ENCODE measurements around the gene C14orf180. TPM values are rescaled to one million over a fixed set of nuclear protein-coding genes. Genes with fewer than 3 reads are reported as not detected.

C14orf180 gene
- total and polyA plus RNA-seq, 3 donors from 2014 or later = 0.16 to 0.86 TPM; not detected in 1

- H3K36me3 ChIP-seq (ENCODE audit: low read depth, missing control alignments) = no peaks in the 10 kb centered on the region
- H3K4me3 ChIP-seq = no peak overlapping the region
- no peaks in the 10 kb centered on the region for H3K27me3 ChIP-seq
- no peak for TF ChIP-seq CTCF (IDR thresholded peaks at IDR 0.05)
- TF ChIP-seq POLR2A (IDR thresholded peaks at IDR 0.05) = no peak
- DNase-seq = no peak
- intact Hi-C loops (cut with DNase I; ENCODE audit: low total_unique reads) = no loop called here
- H3K4me1 ChIP-seq = no peaks in the 10 kb centered on the region
- 89 to 92% methylated on average over 19 to 30 of the region's 30 CpGs for WGBS, 2 donors
- H3K9me3 ChIP-seq = no peaks in the 10 kb centered on the region
- no peak overlapping the region for H3K27ac ChIP-seq
Measured at GRCh38 chr14:104553166-104554087, 26.1 kb upstream of the C14orf180 start.

GRCh38 chr14:104554088-104554607 lies 25.4 kb upstream of the C14orf180 start:
- DNase-seq = no peak
- no peak overlapping the region for H3K27ac ChIP-seq
- no peak for TF ChIP-seq CTCF (IDR thresholded peaks at IDR 0.05)
- TF ChIP-seq POLR2A (IDR thresholded peaks at IDR 0.05) = no peak
- H3K36me3 ChIP-seq (ENCODE audit: low read depth, missing control alignments) = no peaks in the 10 kb centered on the region
- H3K27me3 ChIP-seq = no peaks in the 10 kb centered on the region
- H3K9me3 ChIP-seq = no peaks in the 10 kb centered on the region
- 80 to 82% methylated on average over 2 to 11 of the region's 12 CpGs for WGBS, 2 donors
- intact Hi-C loops (cut with DNase I; ENCODE audit: low total_unique reads) = no loop called here
- H3K4me1 ChIP-seq = no peaks in the 10 kb centered on the region
- no peak overlapping the region for H3K4me3 ChIP-seq

- no peak overlapping the region for H3K4me3 ChIP-seq
- DNase-seq = peak; percentile 41
- no peaks in the 10 kb centered on the region for H3K36me3 ChIP-seq (ENCODE audit: low read depth, missing control alignments)
- H3K27ac ChIP-seq = no peak overlapping the region
- no peaks in the 10 kb centered on the region for H3K27me3 ChIP-seq
- intact Hi-C loops (cut with DNase I; ENCODE audit: low total_unique reads) = no loop called here
- no peaks in the 10 kb centered on the region for H3K4me1 ChIP-seq
- no peak for TF ChIP-seq CTCF (IDR thresholded peaks at IDR 0.05)
- no peak for TF ChIP-seq POLR2A (IDR thresholded peaks at IDR 0.05)
- 48 to 82% methylated on average over 8 to 26 of the region's 26 CpGs for WGBS, 2 donors
- H3K9me3 ChIP-seq = no peaks in the 10 kb centered on the region
Measured at GRCh38 chr14:104554608-104555429, 24.7 kb upstream of the C14orf180 start.

- Histone ChIP-seq H3K27ac (no peak overlapping the region), H3K27me3 (no peaks in the 10 kb centered on the region), H3K36me3 (ENCODE audit: low read depth, missing control alignments) (no peaks in the 10 kb centered on the region), H3K4me1 (no peaks in the 10 kb centered on the region), H3K9me3 (no peaks in the 10 kb centered on the region), H3K4me3 (no peak overlapping the region)
- TF ChIP-seq POLR2A (IDR thresholded peaks at IDR 0.05) = no peak
- no peak for TF ChIP-seq CTCF (IDR thresholded peaks at IDR 0.05)
- no peak for DNase-seq
- intact Hi-C loops (cut with DNase I; ENCODE audit: low total_unique reads) = no loop called here
- WGBS, 2 donors = 81% methylated on average over 10 to 11 of the region's 11 CpGs
Measured at GRCh38 chr14:104555430-104556255, 23.9 kb upstream of the C14orf180 start.
